ENCODE data around the gene BMP10. TPM values are rescaled to one million over a fixed set of nuclear protein-coding genes. Genes with fewer than 3 reads are reported as not detected.

Gene BMP10
- total and polyA plus RNA-seq, 2 of the 8 experiments (the other 6 are each of a cell fraction or from before 2014, with no cell fraction given) = not detected

DNA sequence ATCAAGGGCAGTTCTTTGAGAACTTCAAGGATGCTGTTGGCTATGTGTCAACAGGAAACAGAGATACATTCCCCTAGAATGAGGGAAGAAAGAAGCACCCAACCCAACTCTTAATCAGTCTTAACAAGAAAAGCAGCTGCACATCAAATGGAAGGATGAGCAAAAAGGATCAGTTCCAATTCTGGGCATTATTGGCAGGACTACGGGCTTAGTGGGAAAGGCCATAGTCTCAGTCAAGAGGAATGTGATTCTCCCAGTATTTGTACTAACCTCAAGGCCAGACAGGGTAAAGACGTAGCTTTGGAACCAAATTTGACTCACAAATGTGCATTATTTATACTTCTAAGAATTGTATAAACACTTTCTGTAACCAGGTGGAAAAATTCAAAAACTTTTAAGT lies 18.2 kb downstream of the BMP10 start (continued):
- TF ChIP-seq CHD7 (IDR thresholded peaks at IDR 0.05; ENCODE audit: insufficient replicate concordance, low read length) = no peak
- TF ChIP-seq ZNF274 (IDR thresholded peaks at IDR 0.05; ENCODE audit: borderline replicate concordance, extremely low read depth, low read length) = no peak
- no peak for TF ChIP-seq TAF1 (IDR thresholded peaks at IDR 0.05; ENCODE audit: low read depth, low read length)
- no peak for TF ChIP-seq HDAC2 (IDR thresholded peaks at IDR 0.05; ENCODE audit: borderline replicate concordance in 1 of 2, low read depth in 2 of 2, low read length in 2 of 2)
- TF ChIP-seq NANOG (IDR thresholded peaks at IDR 0.05; ENCODE audit: insufficient read depth, low read depth, low read length, poor library complexity, severe bottlenecking) = no peak
- TF ChIP-seq CHD2 (IDR thresholded peaks at IDR 0.05; ENCODE audit: low read length) = no peak
- no peak for TF ChIP-seq BACH1 (IDR thresholded peaks at IDR 0.05; ENCODE audit: low read length)
- TF ChIP-seq, protein P1, sequence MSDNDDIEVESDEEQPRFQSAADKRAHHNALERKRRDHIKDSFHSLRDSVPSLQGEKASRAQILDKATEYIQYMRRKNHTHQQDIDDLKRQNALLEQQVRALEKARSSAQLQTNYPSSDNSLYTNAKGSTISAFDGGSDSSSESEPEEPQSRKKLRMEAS (IDR thresholded peaks at IDR 0.05) = no peak
- TF ChIP-seq CREB1 (IDR thresholded peaks at IDR 0.05) = no peak
- TF ChIP-seq KDM5A (IDR thresholded peaks at IDR 0.05; ENCODE audit: low read length) = no peak
- no peak for TF ChIP-seq KDM1A (IDR thresholded peaks at IDR 0.05; ENCODE audit: borderline replicate concordance, low read length)
- TF ChIP-seq RBBP5 (IDR thresholded peaks at IDR 0.05; ENCODE audit: borderline replicate concordance, low read depth, low read length) = no peak
